ENCODE data around the gene ENKUR. TPM values are rescaled to one million over a fixed set of nuclear protein-coding genes. Genes with fewer than 3 reads are reported as not detected.

Gene ENKUR
- total and polyA plus RNA-seq, 10 of the 15 experiments (the other 5 are each of a cell fraction or from before 2014, with no cell fraction given): 0.01 to 0.19 (median 0.11) TPM; not detected in 6

DNA sequence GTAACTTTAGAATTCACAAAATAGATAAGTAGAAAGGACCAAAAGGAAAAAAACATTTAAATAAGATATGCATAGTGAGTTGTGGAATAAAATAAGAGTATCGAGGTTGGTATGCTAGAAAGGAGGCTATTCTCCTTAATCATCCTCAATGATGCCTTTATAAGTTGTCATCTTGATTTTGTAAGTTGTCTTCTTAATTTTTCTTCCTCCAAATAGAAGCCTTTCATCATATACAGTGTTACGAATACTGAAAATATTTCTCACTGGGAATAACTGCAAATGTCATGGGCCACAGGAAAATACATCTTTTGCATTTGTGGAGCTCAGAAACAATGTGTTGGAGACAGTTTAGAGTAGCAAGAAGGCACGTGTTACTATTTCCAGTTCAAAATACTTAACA lies 32.0 kb downstream of the ENKUR start:
- ATAC-seq: no peak
- Histone ChIP-seq H3K9ac (ENCODE audit: control insufficient read depth, insufficient read depth, low read length) (no peak overlapping the region), H3K4me3 (no peak overlapping the region), H3K36me3 (ENCODE audit: control insufficient read depth in 2 of 2, insufficient read depth in 2 of 2, low read length in 1 of 2) (no peaks in the 10 kb centered on the region), H3K4me1 (ENCODE audit: control insufficient read depth, insufficient read depth, low read length) (peaks cover 4% of the 10 kb centered on the region), H3K27me3 (replicated peaks in 1 of 2; ENCODE audit: control insufficient read depth in 2 of 2, insufficient read depth in 2 of 2, low read length in 1 of 2) (no peaks in the 10 kb centered on the region), H2AFZ (ENCODE audit: control insufficient read depth, low read depth, low read length) (no peak overlapping the region), H3K27ac (ENCODE audit: control insufficient read depth, insufficient read depth) (no peak overlapping the region), H3K79me2 (ENCODE audit: control insufficient read depth, insufficient read depth, low read length) (no peaks in the 10 kb centered on the region), H4K20me1 (ENCODE audit: control insufficient read depth, insufficient read depth) (no peaks in the 10 kb centered on the region), H3K4me2 (ENCODE audit: control insufficient read depth, insufficient read depth) (no peak overlapping the region), H3K9me3 (replicated peaks; ENCODE audit: control insufficient read depth, insufficient read depth, low read length) (no peaks in the 10 kb centered on the region; the same call in 2 of the 3 replicates)
- ChIA-PET POLR2A (interaction anchor here (0.6 to 0.7 kb wide), 2 partner anchors 54 to 337 kb away, joined by 5 to 6 read pairs; no protein-coding TSS in a partner anchor), SMC1A (ENCODE audit: uncharacterized antibody, unreplicated experiment) (interaction anchor here (0.7 to 8.1 kb wide), 7 partner anchors 14 to 78 kb away, joined by 3 to 44 read pairs (median 3); no protein-coding TSS in a partner anchor), CTCF (interaction anchor here (0.7 to 2.1 kb wide), 6 partner anchors 14 to 990 kb away, joined by 3 to 7 read pairs (median 4); no protein-coding TSS in a partner anchor), RAD21 (ENCODE audit: unreplicated experiment) (interaction anchor here (2.0 to 4.3 kb wide), 3 partner anchors 36 to 84 kb away, joined by 5 to 18 read pairs (median 10); no protein-coding TSS in a partner anchor)
- DNase-seq (ENCODE audit: low read depth, low spot score): no peak
- 40% methylated on average over 3 of the region's 3 CpGs for WGBS (ENCODE audit: insufficient coverage, insufficient replicate concordance, low lambda C conversion rate, missing lambda C conversion rate)
- in situ Hi-C loops (cut with MboI): no loop called here
- no peak for FAIRE-seq
- intact Hi-C loops (cut with micrococcal nuclease; ENCODE audit: unreplicated experiment): no loop called here
- TF ChIP-seq RUNX3 (IDR thresholded peaks at IDR 0.05; ENCODE audit: low read length) (no peak), NR2F1 (conservative IDR thresholded peaks at IDR 0.05) (no peak), RFX5 (IDR thresholded peaks at IDR 0.05; ENCODE audit: low read depth, low read length) (no peak), HDAC2 (IDR thresholded peaks at IDR 0.05) (no peak), BACH1 (IDR thresholded peaks at IDR 0.05; ENCODE audit: borderline replicate concordance) (no peak), SMARCA5 (IDR thresholded peaks at IDR 0.05) (no peak), STAT1 (conservative IDR thresholded peaks at IDR 0.05) (no peak), IKZF2 (IDR thresholded peaks at IDR 0.05) (no peak), MTA3 (IDR thresholded peaks at IDR 0.05; ENCODE audit: borderline replicate concordance, low read length) (no peak), RCOR1 (conservative IDR thresholded peaks at IDR 0.05; ENCODE audit: low read depth, low read length) (no peak)
- TF ChIP-seq, protein P1, sequence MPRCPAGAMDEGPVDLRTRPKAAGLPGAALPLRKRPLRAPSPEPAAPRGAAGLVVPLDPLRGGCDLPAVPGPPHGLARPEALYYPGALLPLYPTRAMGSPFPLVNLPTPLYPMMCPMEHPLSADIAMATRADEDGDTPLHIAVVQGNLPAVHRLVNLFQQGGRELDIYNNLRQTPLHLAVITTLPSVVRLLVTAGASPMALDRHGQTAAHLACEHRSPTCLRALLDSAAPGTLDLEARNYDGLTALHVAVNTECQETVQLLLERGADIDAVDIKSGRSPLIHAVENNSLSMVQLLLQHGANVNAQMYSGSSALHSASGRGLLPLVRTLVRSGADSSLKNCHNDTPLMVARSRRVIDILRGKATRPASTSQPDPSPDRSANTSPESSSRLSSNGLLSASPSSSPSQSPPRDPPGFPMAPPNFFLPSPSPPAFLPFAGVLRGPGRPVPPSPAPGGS (IDR thresholded peaks at IDR 0.05; ENCODE audit: borderline replicate concordance, insufficient read depth, low read depth, low read length, poor library complexity, severe bottlenecking): no peak
- TF ChIP-seq, protein P2, sequence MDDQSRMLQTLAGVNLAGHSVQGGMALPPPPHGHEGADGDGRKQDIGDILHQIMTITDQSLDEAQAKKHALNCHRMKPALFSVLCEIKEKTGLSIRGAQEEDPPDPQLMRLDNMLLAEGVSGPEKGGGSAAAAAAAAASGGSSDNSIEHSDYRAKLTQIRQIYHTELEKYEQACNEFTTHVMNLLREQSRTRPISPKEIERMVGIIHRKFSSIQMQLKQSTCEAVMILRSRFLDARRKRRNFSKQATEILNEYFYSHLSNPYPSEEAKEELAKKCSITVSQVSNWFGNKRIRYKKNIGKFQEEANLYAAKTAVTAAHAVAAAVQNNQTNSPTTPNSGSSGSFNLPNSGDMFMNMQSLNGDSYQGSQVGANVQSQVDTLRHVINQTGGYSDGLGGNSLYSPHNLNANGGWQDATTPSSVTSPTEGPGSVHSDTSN (IDR thresholded peaks at IDR 0.05; ENCODE audit: insufficient replicate concordance, low read depth, low read length): no peak
- TF ChIP-seq, protein P3, sequence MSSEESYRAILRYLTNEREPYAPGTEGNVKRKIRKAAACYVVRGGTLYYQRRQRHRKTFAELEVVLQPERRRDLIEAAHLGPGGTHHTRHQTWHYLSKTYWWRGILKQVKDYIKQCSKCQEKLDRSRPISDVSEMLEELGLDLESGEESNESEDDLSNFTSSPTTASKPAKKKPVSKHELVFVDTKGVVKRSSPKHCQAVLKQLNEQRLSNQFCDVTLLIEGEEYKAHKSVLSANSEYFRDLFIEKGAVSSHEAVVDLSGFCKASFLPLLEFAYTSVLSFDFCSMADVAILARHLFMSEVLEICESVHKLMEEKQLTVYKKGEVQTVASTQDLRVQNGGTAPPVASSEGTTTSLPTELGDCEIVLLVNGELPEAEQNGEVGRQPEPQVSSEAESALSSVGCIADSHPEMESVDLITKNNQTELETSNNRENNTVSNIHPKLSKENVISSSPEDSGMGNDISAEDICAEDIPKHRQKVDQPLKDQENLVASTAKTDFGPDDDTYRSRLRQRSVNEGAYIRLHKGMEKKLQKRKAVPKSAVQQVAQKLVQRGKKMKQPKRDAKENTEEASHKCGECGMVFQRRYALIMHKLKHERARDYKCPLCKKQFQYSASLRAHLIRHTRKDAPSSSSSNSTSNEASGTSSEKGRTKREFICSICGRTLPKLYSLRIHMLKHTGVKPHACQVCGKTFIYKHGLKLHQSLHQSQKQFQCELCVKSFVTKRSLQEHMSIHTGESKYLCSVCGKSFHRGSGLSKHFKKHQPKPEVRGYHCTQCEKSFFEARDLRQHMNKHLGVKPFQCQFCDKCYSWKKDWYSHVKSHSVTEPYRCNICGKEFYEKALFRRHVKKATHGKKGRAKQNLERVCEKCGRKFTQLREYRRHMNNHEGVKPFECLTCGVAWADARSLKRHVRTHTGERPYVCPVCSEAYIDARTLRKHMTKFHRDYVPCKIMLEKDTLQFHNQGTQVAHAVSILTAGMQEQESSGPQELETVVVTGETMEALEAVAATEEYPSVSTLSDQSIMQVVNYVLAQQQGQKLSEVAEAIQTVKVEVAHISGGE (CRISPR knock-in tag; IDR thresholded peaks at IDR 0.05): no peak
- TF ChIP-seq, protein P4, sequence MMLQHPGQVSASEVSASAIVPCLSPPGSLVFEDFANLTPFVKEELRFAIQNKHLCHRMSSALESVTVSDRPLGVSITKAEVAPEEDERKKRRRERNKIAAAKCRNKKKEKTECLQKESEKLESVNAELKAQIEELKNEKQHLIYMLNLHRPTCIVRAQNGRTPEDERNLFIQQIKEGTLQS (IDR thresholded peaks at IDR 0.05; ENCODE audit: borderline replicate concordance, extremely low read depth, low read depth, low read length): no peak
- TF ChIP-seq, protein P5, sequence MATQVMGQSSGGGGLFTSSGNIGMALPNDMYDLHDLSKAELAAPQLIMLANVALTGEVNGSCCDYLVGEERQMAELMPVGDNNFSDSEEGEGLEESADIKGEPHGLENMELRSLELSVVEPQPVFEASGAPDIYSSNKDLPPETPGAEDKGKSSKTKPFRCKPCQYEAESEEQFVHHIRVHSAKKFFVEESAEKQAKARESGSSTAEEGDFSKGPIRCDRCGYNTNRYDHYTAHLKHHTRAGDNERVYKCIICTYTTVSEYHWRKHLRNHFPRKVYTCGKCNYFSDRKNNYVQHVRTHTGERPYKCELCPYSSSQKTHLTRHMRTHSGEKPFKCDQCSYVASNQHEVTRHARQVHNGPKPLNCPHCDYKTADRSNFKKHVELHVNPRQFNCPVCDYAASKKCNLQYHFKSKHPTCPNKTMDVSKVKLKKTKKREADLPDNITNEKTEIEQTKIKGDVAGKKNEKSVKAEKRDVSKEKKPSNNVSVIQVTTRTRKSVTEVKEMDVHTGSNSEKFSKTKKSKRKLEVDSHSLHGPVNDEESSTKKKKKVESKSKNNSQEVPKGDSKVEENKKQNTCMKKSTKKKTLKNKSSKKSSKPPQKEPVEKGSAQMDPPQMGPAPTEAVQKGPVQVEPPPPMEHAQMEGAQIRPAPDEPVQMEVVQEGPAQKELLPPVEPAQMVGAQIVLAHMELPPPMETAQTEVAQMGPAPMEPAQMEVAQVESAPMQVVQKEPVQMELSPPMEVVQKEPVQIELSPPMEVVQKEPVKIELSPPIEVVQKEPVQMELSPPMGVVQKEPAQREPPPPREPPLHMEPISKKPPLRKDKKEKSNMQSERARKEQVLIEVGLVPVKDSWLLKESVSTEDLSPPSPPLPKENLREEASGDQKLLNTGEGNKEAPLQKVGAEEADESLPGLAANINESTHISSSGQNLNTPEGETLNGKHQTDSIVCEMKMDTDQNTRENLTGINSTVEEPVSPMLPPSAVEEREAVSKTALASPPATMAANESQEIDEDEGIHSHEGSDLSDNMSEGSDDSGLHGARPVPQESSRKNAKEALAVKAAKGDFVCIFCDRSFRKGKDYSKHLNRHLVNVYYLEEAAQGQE (IDR thresholded peaks at IDR 0.05; ENCODE audit: low read depth, low read length): no peak
- no TSS peak for BruUV-seq (replicated peaks)
